GM12873 (cell line): Measurements from ENCODE around the gene TNFRSF12A.

Experiments
- TF ChIP-seq, protein P1 (sequence below): IDR thresholded peaks from 2 replicates; pipeline ENCODE4 v1.5.1; 2012; ENCODE audit warnings: low read depth, mild to moderate bottlenecking, moderate library complexity, low read length, control low read depth; ENCODE audit not compliant: insufficient read depth; ENCODE audit errors: missing control alignments

TNFRSF12A gene

GRCh38 chr16:3046641-3047386, 26.6 kb downstream of the TNFRSF12A start:
- TF ChIP-seq, protein P1, sequence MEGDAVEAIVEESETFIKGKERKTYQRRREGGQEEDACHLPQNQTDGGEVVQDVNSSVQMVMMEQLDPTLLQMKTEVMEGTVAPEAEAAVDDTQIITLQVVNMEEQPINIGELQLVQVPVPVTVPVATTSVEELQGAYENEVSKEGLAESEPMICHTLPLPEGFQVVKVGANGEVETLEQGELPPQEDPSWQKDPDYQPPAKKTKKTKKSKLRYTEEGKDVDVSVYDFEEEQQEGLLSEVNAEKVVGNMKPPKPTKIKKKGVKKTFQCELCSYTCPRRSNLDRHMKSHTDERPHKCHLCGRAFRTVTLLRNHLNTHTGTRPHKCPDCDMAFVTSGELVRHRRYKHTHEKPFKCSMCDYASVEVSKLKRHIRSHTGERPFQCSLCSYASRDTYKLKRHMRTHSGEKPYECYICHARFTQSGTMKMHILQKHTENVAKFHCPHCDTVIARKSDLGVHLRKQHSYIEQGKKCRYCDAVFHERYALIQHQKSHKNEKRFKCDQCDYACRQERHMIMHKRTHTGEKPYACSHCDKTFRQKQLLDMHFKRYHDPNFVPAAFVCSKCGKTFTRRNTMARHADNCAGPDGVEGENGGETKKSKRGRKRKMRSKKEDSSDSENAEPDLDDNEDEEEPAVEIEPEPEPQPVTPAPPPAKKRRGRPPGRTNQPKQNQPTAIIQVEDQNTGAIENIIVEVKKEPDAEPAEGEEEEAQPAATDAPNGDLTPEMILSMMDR, result no peak

DNA sequence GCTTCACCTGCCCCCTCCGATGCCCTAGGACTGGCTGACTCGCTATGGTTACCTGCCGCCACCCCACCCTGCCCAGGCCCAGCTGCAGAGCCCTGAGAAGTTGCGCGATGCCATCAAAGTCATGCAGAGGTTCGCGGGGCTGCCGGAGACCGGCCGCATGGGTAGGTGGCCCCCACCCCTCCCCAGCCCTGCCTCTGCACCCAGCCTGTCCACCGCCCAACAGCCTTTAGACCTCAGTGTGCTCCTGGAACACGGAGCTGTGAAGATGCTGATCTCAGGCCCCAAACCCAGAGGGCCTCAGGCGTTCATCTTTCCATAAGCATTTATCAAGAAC, 27.2 kb downstream of the TNFRSF12A start:
- TF ChIP-seq, protein P1, result no peak

DNA sequence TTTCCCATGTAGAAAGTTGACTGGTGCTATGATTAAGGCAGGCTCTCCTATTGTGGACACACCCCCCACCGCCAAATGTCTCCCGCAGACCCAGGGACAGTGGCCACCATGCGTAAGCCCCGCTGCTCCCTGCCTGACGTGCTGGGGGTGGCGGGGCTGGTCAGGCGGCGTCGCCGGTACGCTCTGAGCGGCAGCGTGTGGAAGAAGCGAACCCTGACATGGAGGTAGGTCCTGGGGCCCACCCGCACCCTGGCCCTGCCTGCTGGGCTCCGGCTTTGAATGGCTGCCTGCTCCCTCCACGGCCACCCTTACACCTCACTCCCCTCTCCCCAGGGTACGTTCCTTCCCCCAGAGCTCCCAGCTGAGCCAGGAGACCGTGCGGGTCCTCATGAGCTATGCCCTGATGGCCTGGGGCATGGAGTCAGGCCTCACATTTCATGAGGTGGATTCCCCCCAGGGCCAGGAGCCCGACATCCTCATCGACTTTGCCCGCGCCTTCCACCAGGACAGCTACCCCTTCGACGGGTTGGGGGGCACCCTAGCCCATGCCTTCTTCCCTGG, 29.8 kb downstream of the TNFRSF12A start:
- TF ChIP-seq, protein P1, result no peak

DNA sequence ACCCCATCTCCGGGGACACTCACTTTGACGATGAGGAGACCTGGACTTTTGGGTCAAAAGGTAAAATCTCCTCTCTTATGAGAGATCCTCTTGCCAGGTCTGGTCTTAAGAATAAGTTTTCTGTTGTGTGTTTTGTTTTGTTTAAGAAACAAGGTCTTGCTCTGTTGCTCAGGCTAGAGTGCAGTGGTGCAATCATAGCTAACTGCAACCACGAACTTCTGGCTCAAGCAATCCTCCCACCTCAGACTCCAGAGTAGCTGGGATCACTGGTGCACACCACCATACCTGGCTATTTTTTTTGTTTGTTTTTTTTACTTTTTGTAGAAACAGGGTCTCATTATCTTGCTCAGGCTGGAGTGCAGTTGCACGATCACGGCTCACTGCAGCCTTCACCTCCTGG, 30.3 kb downstream of the TNFRSF12A start:
- TF ChIP-seq, protein P1, result no peak

GRCh38 chr16:3051009-3051408, 30.8 kb downstream of the TNFRSF12A start:
- TF ChIP-seq, protein P1, result no peak

GRCh38 chr16:3051494-3051893, 31.3 kb downstream of the TNFRSF12A start:
- TF ChIP-seq, protein P1, result no peak

DNA sequence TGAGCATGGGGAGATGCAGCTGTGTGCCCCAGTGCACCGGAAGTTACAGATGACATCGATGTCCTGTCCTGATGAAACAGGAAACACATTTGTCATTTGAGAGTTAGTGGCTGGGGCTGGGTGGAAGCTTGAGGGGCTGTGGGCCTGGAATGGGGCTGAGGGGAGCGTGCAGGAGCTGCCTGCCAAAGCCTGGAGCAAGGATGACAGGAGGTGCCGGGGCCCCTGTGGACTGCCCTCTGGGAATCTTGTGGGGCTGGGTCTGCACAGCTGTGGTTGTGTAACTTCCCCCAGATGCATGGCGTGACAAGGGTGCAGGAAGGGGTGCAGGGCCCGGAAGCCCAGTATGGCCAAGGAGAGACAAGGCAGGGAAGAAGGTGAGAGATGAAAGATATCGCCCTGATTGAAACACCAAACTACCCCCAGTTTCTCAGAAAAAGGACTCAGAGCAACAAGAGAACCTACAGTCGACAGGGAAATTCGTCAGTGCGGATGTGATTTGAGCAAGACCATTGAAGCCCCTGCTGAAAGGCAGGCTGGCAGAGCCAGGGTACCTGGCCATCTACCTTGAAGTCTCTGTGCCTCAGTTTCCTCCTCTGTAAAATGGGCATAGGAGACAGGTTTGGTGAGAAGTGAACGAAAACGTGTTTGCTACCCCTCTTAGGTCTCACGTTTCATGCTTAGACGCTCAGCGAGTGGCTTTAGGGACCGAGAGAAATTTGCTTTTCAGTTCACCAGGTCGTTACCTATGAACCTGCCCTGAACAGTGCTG, 35.0 kb downstream of the TNFRSF12A start:
- TF ChIP-seq, protein P1, result no peak
